ENCODE measurements around the gene SLC25A45.
"Not testable (repeated sequence)": the region's sequence is repeated elsewhere in the genome, so short reads cannot be mapped to it uniquely, and the experiment has no call there.

The SLC25A45 gene

DNA sequence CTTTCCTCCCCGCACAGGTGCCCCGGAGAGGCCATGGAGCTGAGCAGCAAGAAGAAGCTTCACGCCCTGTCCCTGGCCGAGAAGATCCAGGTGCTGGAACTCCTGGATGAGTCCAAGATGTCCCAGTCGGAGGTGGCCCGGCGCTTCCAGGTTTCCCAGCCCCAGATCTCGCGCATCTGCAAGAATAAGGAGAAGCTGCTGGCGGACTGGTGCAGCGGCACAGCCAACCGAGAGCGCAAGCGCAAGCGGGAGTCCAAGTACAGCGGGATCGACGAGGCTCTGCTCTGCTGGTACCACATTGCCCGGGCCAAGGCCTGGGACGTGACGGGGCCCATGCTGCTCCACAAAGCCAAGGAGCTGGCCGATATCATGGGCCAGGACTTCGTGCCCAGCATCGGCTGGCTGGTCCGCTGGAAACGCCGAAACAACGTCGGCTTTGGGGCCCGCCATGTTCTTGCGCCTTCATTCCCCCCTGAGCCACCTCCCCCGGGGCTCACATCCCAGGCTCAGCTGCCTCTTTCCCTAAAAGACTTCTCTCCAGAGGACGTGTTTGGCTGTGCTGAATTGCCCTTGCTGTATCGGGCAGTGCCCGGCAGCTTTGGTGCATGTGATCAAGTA lies 26.6 kb downstream of the SLC25A45 start:
- no peak for DNase-seq

DNA sequence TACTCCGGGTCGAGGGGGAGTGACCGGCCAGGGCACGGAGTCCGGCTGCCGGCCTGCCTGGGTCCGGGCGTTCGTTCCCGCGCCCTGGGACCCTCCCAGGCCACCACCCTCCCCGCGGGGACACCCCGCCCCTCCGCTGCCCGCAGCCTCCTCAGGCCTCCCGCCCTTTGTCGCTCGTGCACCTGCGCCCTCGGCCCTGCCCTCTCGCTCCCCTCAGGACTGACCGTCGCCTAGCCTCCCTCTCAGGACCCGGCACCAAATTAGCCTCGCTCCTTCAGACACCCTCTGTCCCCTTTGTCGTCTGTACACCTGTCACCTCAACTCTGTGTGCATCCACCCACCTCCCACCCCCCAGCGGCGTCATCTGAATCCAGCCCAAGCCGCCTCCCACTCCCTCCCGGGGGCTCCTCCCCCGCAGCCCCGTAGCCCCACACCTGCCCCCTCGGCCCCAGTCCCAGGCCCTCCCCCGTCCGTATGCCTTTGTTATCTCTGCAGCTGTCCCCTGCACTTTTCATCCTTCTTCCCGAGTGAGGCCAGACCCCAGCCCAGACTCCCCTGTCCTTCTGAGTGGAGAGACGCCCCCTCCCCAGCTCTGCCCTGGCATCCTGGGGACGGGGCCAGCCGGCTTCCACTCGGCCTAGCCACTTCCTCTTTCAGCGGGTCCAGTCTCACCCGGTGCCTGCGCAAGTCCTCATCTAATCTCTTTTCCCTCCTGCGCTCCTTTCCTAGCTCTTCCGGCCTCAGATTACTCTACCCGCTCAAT lies 27.3 kb downstream of the SLC25A45 start:
- no peak for DNase-seq

DNA sequence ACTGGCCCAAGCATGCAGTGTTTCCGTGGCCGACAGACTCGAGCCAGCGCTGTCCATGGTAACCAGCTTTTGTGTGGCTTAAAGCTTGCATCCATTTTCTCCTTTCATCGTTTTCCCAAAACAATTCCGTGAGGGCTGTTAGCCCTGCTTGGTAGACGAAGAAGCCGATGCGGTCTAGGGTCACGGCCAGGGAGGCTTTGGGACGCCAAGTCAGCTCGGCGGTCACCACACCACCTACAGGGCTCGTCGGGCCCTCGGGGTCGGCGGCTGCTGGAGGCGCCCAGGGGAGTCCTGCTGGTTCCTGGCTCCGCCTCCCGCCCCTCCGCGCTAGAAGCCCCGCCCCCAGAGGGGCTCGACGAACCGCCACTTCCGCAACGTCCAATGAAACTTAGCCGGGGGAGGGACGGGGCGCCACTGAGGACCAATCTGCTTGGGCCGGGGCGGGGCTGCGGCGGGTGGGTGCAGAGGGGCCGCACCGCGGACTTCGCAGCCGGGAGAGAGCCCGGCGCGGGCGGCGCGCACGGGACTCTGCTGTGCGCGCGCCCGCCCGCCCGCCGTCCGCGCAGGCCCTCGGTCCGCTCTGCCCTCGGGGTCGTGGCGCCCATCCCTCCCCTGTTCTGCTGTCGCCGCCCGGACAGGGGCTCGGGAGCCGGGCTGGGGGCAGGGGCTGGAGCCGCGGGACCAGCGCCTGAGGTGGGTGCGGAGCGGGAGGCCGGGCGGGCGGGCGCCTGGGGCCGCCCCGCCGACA lies 28.0 kb downstream of the SLC25A45 start, which contains the start of gene TIGD3:
Gene TIGD3, plus strand, starts transcription at position 487 of the 748 bp plus-strand sequence. CDS start 1,058 bp downstream, outside the sequence.
- peak; percentile 91 to 97 for DNase-seq

DNA sequence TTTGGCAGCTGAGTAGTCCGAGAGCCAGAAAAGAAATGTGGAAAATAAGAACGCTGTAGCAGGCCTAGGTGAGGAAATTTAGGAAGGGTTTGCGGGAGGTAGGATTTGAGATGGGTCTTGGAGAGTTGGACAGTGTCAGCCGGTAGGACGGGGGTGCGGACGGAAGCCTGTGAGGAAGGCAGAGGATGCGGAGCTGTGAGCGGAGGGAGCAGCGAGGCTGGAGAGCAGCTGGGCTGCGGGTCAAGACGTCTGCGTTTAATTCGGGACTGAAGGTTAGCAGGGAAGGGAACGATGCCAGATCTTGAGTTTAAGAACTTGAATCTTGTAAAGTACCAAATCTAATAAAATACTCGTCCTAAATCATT lies 28.6 kb downstream of the SLC25A45 start:
- DNase-seq = no peak

DNA sequence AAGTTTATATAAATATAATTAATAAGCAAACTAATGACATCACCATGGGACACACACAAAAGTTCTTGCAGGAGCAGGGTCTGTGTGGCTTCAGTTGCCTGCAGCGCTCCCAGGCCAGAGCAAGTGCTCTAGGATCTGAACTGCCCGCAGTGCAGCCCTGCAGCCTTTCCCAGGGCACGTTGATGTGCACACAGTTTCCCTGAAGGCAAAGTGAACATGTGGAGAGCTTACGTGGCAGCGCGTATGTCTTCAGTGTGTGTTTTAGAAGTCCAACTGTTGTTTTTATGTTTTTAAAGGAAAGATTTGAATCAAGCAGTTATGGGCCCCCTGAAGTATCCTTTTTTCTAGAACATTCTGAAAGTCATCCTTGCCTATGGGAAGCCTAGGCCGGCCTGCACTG lies 29.1 kb downstream of the SLC25A45 start:
- DNase-seq = no peak

DNA sequence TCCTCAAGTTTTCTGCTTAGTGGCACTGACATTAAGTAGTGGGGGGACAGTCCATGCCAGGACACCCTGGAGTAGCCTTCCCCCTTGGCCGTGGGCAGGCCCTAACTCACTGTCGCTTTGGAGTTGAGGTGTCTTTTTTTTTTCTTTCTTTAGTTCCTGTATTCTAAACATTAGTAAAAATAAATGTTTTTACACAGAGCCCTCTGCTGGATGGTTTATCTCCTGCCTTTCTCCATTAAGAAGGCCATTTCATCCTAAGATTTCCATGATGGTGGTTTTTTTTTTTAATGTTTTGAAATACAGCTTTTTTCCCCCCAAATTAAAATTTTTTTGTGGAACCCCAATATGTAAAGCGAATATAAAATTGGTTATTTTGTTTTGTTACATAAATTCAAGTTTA lies 29.7 kb downstream of the SLC25A45 start:
- DNase-seq = peak in 1 of 2 donors; percentile 54

DNA sequence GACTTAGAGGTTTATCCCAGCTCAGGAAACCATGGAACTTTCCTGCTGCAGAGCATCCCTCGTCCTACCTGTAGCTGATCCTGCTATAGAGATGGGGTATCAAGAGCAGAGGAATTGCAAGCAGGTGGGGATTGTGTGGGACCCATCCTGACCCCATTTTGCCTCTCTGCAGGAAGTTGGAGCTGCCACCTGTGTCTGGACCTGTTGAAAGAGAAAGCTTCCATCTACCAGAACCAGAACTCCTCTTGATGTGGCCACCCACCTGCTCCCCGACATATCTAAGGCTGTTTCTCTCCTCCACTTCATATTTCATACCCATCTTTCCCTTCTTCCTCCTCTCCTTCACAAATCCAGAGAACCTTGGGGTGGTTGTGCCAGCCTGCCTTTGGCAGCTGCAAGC lies 30.9 kb downstream of the SLC25A45 start:
- DNase-seq = no peak

DNA sequence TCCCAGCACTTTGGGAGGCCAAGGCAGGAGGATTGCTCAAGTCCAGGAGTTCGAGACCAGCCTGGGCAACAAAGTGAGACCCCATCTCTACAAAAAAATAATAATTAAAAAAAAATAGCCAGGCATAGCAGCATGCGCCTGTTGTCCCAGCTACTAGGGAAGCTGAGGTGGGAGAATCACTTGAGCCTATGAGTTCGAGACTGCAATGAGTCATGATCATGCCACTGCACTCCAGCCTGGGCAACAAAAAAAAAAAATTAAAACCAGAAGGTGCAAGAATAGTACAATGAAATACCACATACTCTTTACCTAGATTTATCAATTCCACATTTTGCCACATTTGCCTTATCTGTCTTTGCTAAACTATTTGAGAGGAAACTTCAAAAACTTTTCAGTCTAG lies 40.6 kb downstream of the SLC25A45 start:
- peak in 1 of 2 donors; percentile 61 for DNase-seq

DNA sequence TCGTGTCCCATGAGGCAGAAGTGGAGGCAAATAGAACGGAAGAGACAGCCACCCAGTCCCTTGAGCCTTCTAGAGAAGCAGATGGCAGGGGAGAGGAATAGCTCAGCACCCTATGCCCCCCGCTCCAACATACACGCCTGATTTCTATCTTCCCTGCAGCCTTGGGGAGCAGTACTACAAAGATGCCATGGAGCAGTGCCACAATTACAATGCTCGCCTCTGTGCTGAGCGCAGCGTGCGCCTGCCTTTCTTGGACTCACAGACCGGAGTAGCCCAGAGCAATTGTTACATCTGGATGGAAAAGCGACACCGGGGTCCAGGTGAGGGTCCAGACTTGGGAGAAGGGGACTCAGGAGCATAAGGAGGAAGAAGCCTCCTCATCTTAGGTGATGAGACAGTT lies 42.2 kb downstream of the SLC25A45 start:
- no peak for DNase-seq

DNA sequence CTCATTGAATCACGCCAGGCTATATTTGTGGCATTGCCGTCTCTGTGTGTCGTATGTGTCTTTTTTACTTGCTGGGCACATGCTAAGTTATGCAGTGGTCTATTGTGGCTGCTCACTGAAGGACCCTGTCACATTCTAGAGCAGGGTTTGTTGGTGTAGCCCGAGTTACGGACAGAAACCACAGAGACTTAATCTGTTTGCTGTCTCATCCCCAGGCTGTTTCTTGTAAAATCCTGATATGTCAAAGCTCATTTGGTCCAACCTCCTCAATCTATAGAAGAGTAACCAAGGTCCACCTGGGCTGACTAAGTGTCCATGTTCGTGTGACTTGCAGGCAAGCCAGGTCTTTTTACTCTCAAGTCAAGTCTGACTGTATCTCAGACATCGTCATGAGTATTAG lies 43.8 kb downstream of the SLC25A45 start:
- no peak for DNase-seq

DNA sequence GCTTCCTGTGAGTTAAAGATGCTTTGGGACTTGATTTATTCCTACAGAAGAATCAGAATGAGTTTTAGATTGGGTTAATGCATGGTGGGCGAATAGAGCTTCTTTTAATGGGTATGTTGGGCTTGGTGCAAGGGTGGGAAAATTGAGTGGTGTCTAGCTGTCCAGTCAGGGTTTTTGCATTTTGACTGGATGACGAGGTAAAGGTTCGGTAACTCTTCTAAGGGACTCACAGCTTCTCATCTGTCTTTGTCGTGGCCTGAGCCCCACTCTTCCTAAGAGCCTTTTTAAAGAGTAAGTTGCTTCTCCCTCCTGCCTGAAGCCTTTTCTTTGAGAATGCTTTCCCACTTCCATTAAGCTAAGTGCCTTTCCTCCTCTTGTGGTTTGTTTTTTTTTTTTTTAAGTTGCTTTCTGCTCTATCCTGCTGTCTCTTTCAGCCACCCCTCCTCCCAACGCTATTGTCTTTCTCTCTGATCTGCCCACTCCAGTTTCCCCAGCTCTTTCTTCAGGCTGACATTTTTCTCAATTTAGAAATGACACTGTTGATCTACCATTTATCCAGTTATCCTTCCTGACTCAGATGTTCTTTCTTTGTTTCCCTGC lies 47.6 kb downstream of the SLC25A45 start:
- DNase-seq = no peak

DNA sequence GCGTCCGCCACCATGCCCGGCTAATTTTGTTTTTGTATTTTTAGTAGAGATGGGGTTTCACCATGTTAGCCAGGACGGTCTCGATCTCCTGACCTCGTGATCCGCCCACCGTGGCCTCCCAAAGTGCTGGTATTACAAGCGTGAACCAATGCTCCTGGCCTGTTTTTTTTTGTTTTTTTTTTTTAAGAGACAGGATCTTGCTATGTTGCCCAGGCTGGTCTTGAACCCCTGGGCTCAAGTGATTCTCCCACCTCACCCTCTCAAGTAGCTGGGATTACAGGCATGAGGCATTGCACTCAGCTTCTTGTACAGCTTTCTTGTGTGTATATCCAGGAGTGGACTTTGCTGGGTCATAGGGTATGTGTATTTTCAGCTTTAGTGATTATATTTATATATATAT lies 49.9 kb downstream of the SLC25A45 start:
- DNase-seq = not testable (repeated sequence)

DNA sequence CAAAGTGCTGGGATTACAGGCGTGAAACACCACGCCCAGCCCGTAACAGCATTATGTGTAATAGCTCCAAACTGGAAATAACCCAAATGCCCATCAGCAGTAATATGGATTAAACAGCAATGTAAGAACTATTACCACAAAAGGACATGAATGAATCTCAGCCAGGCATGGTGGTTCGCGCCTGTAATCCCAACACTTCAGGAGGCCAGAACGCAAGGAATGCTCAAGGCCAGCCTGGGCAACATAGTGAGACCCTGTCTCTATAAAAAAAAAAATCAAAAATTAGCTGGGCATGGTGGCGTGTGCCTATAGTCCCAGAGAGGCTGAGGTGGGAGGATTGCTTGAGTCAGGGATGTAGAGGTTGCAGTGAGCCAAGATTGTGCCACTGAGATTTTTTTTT lies 51.9 kb downstream of the SLC25A45 start:
- no peak for DNase-seq

DNA sequence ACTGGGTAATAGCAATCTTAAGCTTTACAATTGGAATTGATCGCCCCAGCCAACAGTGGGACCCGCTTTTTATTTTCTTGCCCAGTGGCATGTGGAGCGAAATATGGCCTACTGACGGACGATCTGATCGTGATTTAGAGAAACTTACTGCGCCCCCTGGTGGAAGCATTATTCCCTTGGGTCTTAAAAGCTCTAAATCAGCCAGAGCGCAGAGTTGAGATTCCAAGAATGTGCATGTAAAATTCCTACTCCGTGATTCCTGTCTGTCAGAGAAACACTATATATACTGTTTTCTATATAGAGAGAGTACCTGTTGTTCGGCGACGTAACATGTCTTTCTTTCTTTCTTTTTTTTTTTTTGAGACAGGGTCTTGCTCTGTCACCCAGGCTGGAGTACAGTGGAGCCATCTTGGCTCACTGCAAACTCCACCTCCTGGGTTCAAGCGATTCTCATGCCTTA lies 52.5 kb downstream of the SLC25A45 start:
- DNase-seq = peak; percentile 76 to 99

DNA sequence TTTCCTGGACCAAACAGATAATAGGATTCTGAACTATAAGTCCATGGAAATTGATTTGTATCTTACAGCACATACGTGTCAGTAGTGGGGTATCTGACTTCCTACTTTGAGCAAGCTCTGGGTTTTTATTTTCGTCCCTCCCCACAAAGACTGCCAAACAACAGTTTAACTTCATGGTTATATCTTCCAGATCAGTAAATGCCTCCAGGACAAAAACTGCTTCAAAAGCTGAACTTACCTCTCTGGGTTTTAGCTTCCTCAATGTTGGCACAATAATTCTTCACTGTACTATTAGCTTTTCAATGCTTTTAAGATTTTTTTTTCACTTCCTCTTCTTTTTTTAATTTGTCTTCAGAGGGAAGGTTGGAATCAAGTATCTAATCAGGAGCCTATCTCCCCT lies 53.0 kb downstream of the SLC25A45 start:
- DNase-seq = no peak

DNA sequence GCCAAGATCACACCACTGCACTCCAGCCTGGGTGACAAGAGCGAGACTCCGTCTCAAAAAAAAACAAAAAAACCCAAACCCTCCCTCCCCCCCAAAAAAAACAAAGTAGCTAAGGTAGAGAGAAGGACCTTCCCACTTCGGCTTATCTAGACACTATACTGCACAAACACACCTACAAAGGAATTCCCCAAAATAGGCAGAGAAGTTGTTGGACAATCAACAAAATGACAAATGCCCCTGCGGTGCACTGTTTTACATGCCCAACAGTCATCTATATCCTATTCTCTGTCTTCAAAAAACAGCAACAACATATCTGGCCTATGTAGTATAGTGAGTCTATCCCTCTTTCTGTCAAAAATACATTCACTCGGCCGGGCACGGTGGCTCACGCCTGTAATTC lies 55.4 kb downstream of the SLC25A45 start:
- no peak for DNase-seq

DNA sequence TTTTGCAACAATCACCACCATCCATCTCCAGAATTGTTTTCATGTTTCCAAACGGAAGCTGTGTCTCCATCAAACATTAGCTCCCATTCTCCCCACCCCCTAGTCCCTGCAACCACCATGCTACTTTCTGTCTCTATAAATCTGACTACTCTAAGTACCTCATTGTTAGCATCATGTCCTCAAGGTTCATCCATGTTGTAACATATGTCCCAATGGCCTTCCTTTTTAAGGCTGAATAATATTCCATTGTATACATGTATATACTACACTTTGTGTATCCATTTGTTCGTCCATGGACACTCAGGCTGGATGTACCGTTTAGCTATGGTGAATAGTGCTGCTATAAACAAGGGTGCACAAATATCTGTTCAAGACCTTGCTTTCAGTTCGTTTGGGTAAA lies 57.0 kb downstream of the SLC25A45 start:
- DNase-seq = no peak

Measured in inflammatory macrophage treated with lipopolysaccharide for 1 hour (primary cell).